Measurements from ENCODE around the gene TKFC. TPM values are rescaled to one million over a fixed set of nuclear protein-coding genes. Genes with fewer than 3 reads are reported as not detected.

TKFC gene
- total RNA-seq, 1 experiment from 2014 or later = 79.6 TPM

- H3K4me1 ChIP-seq (ENCODE audit: control insufficient read depth, insufficient read depth, low read length) = no peaks in the 10 kb centered on the region
- no peak overlapping the region for H3K4me3 ChIP-seq (ENCODE audit: low read depth in 2 of 2, low read length in 2 of 2)
- peaks cover 7% of the 10 kb centered on the region; the same call in 1 of the 2 replicates for H3K9me3 ChIP-seq (ENCODE audit: control insufficient read depth, insufficient read depth, low read depth, low read length)
- DNase-seq (ENCODE audit: low read depth, low spot score) (no peak), ATAC-seq (no peak)
- no peaks in the 10 kb centered on the region; the same call in 1 of the 2 replicates for H3K36me3 ChIP-seq (ENCODE audit: control insufficient read depth, insufficient read depth, low read length)
- TSS peak; percentile 8 for BruUV-seq (replicated peaks)
- TF ChIP-seq TCF7L2 (IDR thresholded peaks at IDR 0.05; ENCODE audit: low read depth, low read length) (no peak), REST (IDR thresholded peaks at IDR 0.05; ENCODE audit: insufficient read depth in 1 of 2, low read depth in 2 of 2, low read length in 1 of 2) (peak; percentile 20 to 48; a peak in 3 of 4 replicates)
- ChIA-PET POLR2A (no interaction called here), CTCF (no interaction called here)
- intact Hi-C loops (cut with micrococcal nuclease; ENCODE audit: unreplicated experiment) = no loop called here
- in situ Hi-C loops (cut with HindIII; ENCODE audit: low pct_unique_long_range_greater_than_20kb, low sequenced_read_pairs) = no loop called here
- no peaks in the 10 kb centered on the region for H3K27me3 ChIP-seq (ENCODE audit: control insufficient read depth, insufficient read depth, low read length)
- H3K27ac ChIP-seq (ENCODE audit: low read length) = no peak overlapping the region
Observed at GRCh38 chr11:61375761-61376108, 42.7 kb downstream of the TKFC start.

GRCh38 chr11:61377461-61378160 lies 44.6 kb downstream of the TKFC start:
- in situ Hi-C loops (cut with HindIII; ENCODE audit: low pct_unique_long_range_greater_than_20kb, low sequenced_read_pairs) = no loop called here
- DNase-seq (ENCODE audit: low read depth, low spot score) = no peak
- POLR2A ChIA-PET = no interaction called here

More at GRCh38 chr11:61377461-61378160, 44.6 kb downstream of the TKFC start:
- H3K9me3 ChIP-seq (ENCODE audit: control insufficient read depth, insufficient read depth, low read depth, low read length) = peaks cover 6% of the 10 kb centered on the region; the same call in 1 of the 2 replicates
- H3K4me1 ChIP-seq (ENCODE audit: control insufficient read depth, insufficient read depth, low read length) = no peaks in the 10 kb centered on the region
- H3K36me3 ChIP-seq (ENCODE audit: control insufficient read depth, insufficient read depth, low read length) = no peaks in the 10 kb centered on the region; the same call in 1 of the 2 replicates
- no peak overlapping the region for H3K27ac ChIP-seq (ENCODE audit: low read length)
- H3K4me3 ChIP-seq (ENCODE audit: low read depth in 2 of 2, low read length in 2 of 2) = no peak overlapping the region
- intact Hi-C loops (cut with micrococcal nuclease; ENCODE audit: unreplicated experiment) = no loop called here
- no peak for ATAC-seq
- CTCF ChIA-PET = no interaction called here
- TF ChIP-seq, protein P1, sequence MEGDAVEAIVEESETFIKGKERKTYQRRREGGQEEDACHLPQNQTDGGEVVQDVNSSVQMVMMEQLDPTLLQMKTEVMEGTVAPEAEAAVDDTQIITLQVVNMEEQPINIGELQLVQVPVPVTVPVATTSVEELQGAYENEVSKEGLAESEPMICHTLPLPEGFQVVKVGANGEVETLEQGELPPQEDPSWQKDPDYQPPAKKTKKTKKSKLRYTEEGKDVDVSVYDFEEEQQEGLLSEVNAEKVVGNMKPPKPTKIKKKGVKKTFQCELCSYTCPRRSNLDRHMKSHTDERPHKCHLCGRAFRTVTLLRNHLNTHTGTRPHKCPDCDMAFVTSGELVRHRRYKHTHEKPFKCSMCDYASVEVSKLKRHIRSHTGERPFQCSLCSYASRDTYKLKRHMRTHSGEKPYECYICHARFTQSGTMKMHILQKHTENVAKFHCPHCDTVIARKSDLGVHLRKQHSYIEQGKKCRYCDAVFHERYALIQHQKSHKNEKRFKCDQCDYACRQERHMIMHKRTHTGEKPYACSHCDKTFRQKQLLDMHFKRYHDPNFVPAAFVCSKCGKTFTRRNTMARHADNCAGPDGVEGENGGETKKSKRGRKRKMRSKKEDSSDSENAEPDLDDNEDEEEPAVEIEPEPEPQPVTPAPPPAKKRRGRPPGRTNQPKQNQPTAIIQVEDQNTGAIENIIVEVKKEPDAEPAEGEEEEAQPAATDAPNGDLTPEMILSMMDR (IDR thresholded peaks at IDR 0.05) = no peak
- TF ChIP-seq REST (IDR thresholded peaks at IDR 0.05; ENCODE audit: insufficient read depth in 1 of 2, low read depth in 2 of 2, low read length in 1 of 2) = no peak
- no peak for TF ChIP-seq TCF7L2 (IDR thresholded peaks at IDR 0.05; ENCODE audit: low read depth, low read length)
- TF ChIP-seq POLR2AphosphoS5 (IDR thresholded peaks at IDR 0.05; ENCODE audit: low read depth, low read length) = no peak
- no peak for TF ChIP-seq SIN3A (IDR thresholded peaks at IDR 0.05; ENCODE audit: borderline replicate concordance, insufficient read depth, low read depth, low read length)
- H3K27me3 ChIP-seq (ENCODE audit: control insufficient read depth, insufficient read depth, low read length) = no peaks in the 10 kb centered on the region
- BruUV-seq (replicated peaks) = no TSS peak
